CD4-positive, CD25-positive, alpha-beta regulatory T cell (primary cell): ENCODE measurements around the gene CS. TPM values are rescaled to one million over a fixed set of nuclear protein-coding genes. Genes with fewer than 3 reads are reported as not detected.
"Not testable (repeated sequence)": the region's sequence is repeated elsewhere in the genome, so short reads cannot be mapped to it uniquely, and the experiment has no call there.

Source experiments
- ATAC-seq, 2 donors: fragments of 150-1000 bp; cut with Tn5 transposase; one replicate each; pipeline ENCODE4 v1.10.0; 2021; ENCODE audit warnings: low read depth in 2 of 2, moderate number of reproducible peaks in 2 of 2, moderate library complexity in 1 of 2
- DNase-seq, 3 donors: peaks; one replicate each; pipeline versions ENCODE4 v3.0.0 to v3.0.0-alpha.2; 2012 to 2022; ENCODE audit warnings: mixed read lengths in 1 of 3
- H3K27ac ChIP-seq: one replicate; pipeline ENCODE4 v1.7.0; 2013; ENCODE audit warnings: mild to moderate bottlenecking, low read length; ENCODE audit not compliant: insufficient read depth, poor library complexity, severe bottlenecking
- H3K27me3 ChIP-seq: one replicate; pipeline ENCODE4 v1.7.0; 2013; ENCODE audit warnings: low read length; ENCODE audit not compliant: control insufficient read depth, insufficient read depth
- H3K36me3 ChIP-seq: one replicate; pipeline ENCODE4 v1.7.0; 2013; ENCODE audit warnings: mild to moderate bottlenecking, low read length, moderate library complexity; ENCODE audit not compliant: control insufficient read depth, insufficient read depth
- H3K4me1 ChIP-seq: 2 replicates; pipeline ENCODE4 v1.7.0; 2013; ENCODE audit warnings: mild to moderate bottlenecking, low read length; ENCODE audit not compliant: insufficient read depth, control insufficient read depth, poor library complexity, severe bottlenecking
- H3K4me3 ChIP-seq: one replicate; pipeline ENCODE4 v1.7.0; 2013; ENCODE audit warnings: low read depth, mild to moderate bottlenecking, low read length, moderate library complexity
- H3K9me3 ChIP-seq, 2 experiments: 1 replicate in 1 of 2; 2 replicates in 1 of 2; pipeline ENCODE4 v1.7.0; 2013; ENCODE audit warnings: low read length in 2 of 2, mild to moderate bottlenecking in 1 of 2, moderate library complexity in 1 of 2; ENCODE audit not compliant: control insufficient read depth in 2 of 2
- H3K27ac Mint-ChIP-seq, 3 donors: one replicate each; pipeline ENCODE4 v1.8.0; 2020 to 2022; ENCODE audit warnings: mild to moderate bottlenecking in 3 of 3, mixed read lengths in 3 of 3, moderate library complexity in 2 of 3
- H3K27me3 Mint-ChIP-seq: one replicate; pipeline ENCODE4 v1.8.0; 2022; ENCODE audit warnings: mild to moderate bottlenecking, mixed read lengths
- H3K36me3 Mint-ChIP-seq: one replicate; pipeline ENCODE4 v1.8.0; 2020; ENCODE audit warnings: mixed read lengths
- H3K4me1 Mint-ChIP-seq, 4 donors: one replicate each; pipeline ENCODE4 v1.8.0; 2020 to 2022; ENCODE audit warnings: mixed read lengths in 4 of 4, mild to moderate bottlenecking in 1 of 4
- H3K4me3 Mint-ChIP-seq, 4 donors: one replicate each; pipeline ENCODE4 v1.8.0; 2020 to 2022; ENCODE audit warnings: mild to moderate bottlenecking in 4 of 4, mixed read lengths in 4 of 4, moderate library complexity in 3 of 4
- H3K9me3 Mint-ChIP-seq, 7 donors: one replicate each; pipeline ENCODE4 v1.8.0; 2020 to 2022; ENCODE audit warnings: mixed read lengths in 7 of 7, mild to moderate bottlenecking in 3 of 7, moderate library complexity in 2 of 7
- polyA plus RNA-seq, 4 donors: library from polyadenylated mRNA; unstranded; fragments of 300-500 nt; fragmentation: Illumina TruSeq; gene quantifications; one replicate each; pipeline ENCODE4 v1.2.3, GENCODE V29; 2021
- total RNA-seq: library from RNA; stranded (reverse); gene quantifications from one replicate; pipeline ENCODE4 v1.2.3, GENCODE V29; 2022

CS gene
- total and polyA plus RNA-seq, 5 donors from 2014 or later = 69.3 to 173 (median 77.3) TPM

DNA sequence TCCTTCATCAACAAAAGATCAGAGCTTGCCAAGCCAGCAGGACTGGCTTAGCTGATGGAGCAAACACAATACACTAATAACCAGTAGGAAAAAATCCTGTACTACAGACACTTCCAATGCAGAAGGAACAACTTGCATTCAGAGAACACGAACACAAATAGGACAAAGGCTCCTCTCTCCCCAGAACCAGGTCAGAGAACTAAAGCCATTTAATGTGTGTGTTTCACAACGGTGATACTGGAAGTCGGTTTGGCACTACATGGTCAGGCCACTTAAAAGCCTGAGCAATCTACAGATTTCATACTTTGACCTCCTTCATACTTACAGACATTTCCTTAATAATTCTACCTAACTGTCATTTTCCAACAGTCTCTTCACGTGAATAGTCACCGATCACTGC is 6.3 kb downstream of the CS start:
- no peak overlapping the region for H3K4me3 ChIP-seq
- DNase-seq (no peak), ATAC-seq (no peak)
- no peak overlapping the region for H3K27ac ChIP-seq
- H3K4me1 ChIP-seq = peaks cover 33% of the 10 kb centered on the region
- Mint-ChIP-seq H3K27ac (peak overlapping the region in 2 of 3 donors; percentile 7 to 23), H3K9me3 (no peaks in the 10 kb centered on the region), H3K36me3 (peaks cover 18% of the 10 kb centered on the region), H3K27me3 (no peaks in the 10 kb centered on the region), H3K4me3 (peak overlapping the region in 1 of 4 donors; percentile 52), H3K4me1 (peaks cover 14 to 67% (median 42%) of the 10 kb centered on the region in 4 donors)
- no peaks in the 10 kb centered on the region for H3K27me3 ChIP-seq
- H3K9me3 ChIP-seq = no peaks in the 10 kb centered on the region
- peaks cover 37% of the 10 kb centered on the region for H3K36me3 ChIP-seq

- peak overlapping the region in 2 of 3 donors; percentile 42 to 44 for H3K27ac Mint-ChIP-seq
- DNase-seq (peak in 1 of 3 donors; percentile 49), ATAC-seq (no peak)
- Histone ChIP-seq H3K27ac (peak overlapping the region; percentile 14), H3K36me3 (peaks cover 39% of the 10 kb centered on the region), H3K27me3 (no peaks in the 10 kb centered on the region), H3K4me1 (peaks cover 17% of the 10 kb centered on the region), H3K4me3 (no peak overlapping the region), H3K9me3 (no peaks in the 10 kb centered on the region)
- H3K4me3 Mint-ChIP-seq = no peak overlapping the region
- peaks cover 19% of the 10 kb centered on the region for H3K36me3 Mint-ChIP-seq
- no peaks in the 10 kb centered on the region for H3K27me3 Mint-ChIP-seq
- no peaks in the 10 kb centered on the region for H3K9me3 Mint-ChIP-seq
- H3K4me1 Mint-ChIP-seq = peaks cover 18 to 44% (median 27%) of the 10 kb centered on the region in 4 donors
Observed at GRCh38 chr12:56288705-56289387, 11.3 kb downstream of the CS start.

GRCh38 chr12:56286044-56286830 is 13.9 kb downstream of the CS start:
- no peaks in the 10 kb centered on the region for H3K27me3 ChIP-seq
- no peak overlapping the region for H3K4me3 Mint-ChIP-seq
- H3K4me1 ChIP-seq = peaks cover 11% of the 10 kb centered on the region
- H3K9me3 ChIP-seq = no peaks in the 10 kb centered on the region
- H3K4me3 ChIP-seq = no peak overlapping the region
- ATAC-seq (no peak), DNase-seq (no peak)
- H3K27me3 Mint-ChIP-seq = no peaks in the 10 kb centered on the region
- H3K36me3 Mint-ChIP-seq = peaks cover 36% of the 10 kb centered on the region
- H3K4me1 Mint-ChIP-seq = peaks cover 10 to 31% (median 19%) of the 10 kb centered on the region in 4 donors
- H3K27ac ChIP-seq = no peak overlapping the region
- H3K36me3 ChIP-seq = peaks cover 57% of the 10 kb centered on the region
- H3K27ac Mint-ChIP-seq = peak overlapping the region in 2 of 3 donors; percentile 31 to 86
- H3K9me3 Mint-ChIP-seq = no peaks in the 10 kb centered on the region

DNA sequence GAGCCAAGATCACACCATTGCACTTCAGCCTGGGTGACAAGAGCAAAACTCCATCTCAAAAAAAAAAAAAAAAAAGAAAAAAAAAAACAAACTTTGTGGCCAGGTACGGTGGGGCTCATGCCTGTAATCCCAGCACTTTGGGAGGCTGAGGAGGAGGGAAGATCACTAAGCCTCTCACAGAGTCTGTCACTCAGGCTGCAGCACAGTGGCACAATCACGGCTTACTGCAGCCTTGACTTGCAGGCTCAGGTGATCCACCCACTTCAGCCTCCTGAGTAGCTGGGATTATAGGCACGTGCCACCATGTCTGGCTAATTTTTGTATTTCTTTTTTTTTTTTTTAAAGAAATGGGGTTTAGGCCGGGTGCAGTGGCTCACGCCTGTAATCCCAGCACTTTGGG is 15.9 kb downstream of the CS start:
- Mint-ChIP-seq H3K36me3 (peaks cover 36% of the 10 kb centered on the region), H3K4me1 (peaks cover 4 to 16% (median 12%) of the 10 kb centered on the region in 4 donors)
- H3K4me3 ChIP-seq, H3K4me1 ChIP-seq, H3K27me3 Mint-ChIP-seq, H3K9me3 Mint-ChIP-seq, H3K27me3 ChIP-seq, H3K27ac Mint-ChIP-seq, DNase-seq, ATAC-seq, H3K9me3 ChIP-seq, H3K4me3 Mint-ChIP-seq, H3K27ac ChIP-seq: not testable (repeated sequence)
- peaks cover 62% of the 10 kb centered on the region for H3K36me3 ChIP-seq

DNA sequence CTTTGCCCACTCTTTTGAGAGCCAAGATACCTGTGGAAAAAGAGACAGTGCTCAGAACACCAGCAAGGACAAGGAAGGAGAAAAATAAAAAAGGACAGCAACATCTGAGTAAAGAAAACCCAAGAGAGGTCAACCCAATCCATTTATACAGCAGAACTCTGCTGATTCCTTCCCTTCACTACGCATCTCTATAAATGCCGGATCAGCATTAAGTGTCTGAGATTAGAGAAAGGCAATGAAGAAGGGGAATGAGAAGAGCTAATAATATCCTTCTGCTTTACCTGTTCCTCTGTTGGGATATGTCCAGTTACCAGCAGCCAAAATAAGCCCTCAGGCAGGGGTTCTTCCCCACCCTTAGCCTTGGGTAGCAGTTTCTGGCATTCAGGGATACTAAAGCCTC is 17.6 kb downstream of the CS start:
- Mint-ChIP-seq H3K27me3 (no peaks in the 10 kb centered on the region), H3K27ac (peak overlapping the region in 1 of 3 donors; percentile 41), H3K4me1 (peaks cover 4 to 8% (median 6%) of the 10 kb centered on the region in 4 donors), H3K9me3 (no peaks in the 10 kb centered on the region), H3K4me3 (no peak overlapping the region), H3K36me3 (peaks cover 41% of the 10 kb centered on the region)
- H3K36me3 ChIP-seq = peaks cover 76% of the 10 kb centered on the region
- no peaks in the 10 kb centered on the region for H3K9me3 ChIP-seq
- no peak overlapping the region for H3K27ac ChIP-seq
- H3K27me3 ChIP-seq = no peaks in the 10 kb centered on the region
- no peaks in the 10 kb centered on the region for H3K4me1 ChIP-seq
- no peak for ATAC-seq
- H3K4me3 ChIP-seq = no peak overlapping the region
- no peak for DNase-seq

DNA sequence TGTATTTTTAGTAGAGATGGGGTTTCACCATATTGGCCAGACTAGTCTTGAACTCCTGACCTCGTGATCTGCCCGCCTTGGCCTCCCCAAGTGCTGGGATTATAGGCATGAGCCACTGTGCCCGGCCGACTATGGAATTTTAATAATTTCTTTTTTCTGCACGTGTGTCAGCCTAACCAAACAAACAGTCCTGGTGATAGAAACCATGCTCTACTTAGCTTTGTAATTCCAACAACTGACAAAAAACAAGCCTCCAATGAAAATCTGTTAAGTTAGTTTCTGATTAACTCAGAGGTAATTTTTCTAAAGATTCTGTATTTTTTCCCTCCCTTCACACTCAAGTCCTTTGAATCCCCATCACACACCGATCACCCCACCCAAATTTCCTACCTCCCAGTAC is 18.1 kb downstream of the CS start:
- H3K4me1 ChIP-seq = no peaks in the 10 kb centered on the region
- H3K4me3 ChIP-seq = no peak overlapping the region
- Mint-ChIP-seq H3K4me1 (peaks cover 4 to 8% (median 6%) of the 10 kb centered on the region in 4 donors), H3K27me3 (no peaks in the 10 kb centered on the region), H3K9me3 (no peaks in the 10 kb centered on the region), H3K36me3 (peaks cover 41% of the 10 kb centered on the region), H3K4me3 (no peak overlapping the region), H3K27ac (peak overlapping the region in 1 of 3 donors; percentile 41)
- no peak overlapping the region for H3K27ac ChIP-seq
- no peaks in the 10 kb centered on the region for H3K27me3 ChIP-seq
- no peaks in the 10 kb centered on the region for H3K9me3 ChIP-seq
- H3K36me3 ChIP-seq = peaks cover 79% of the 10 kb centered on the region
- ATAC-seq (no peak), DNase-seq (no peak)

- peak overlapping the region in 1 of 3 donors; percentile 43 for H3K27ac Mint-ChIP-seq
- H3K4me1 Mint-ChIP-seq = peaks cover 0 to 6% (median 1%) of the 10 kb centered on the region in 4 donors
- Histone ChIP-seq H3K27ac (no peak overlapping the region), H3K4me3 (no peak overlapping the region), H3K36me3 (peaks cover 78% of the 10 kb centered on the region), H3K9me3 (no peaks in the 10 kb centered on the region), H3K4me1 (no peaks in the 10 kb centered on the region), H3K27me3 (no peaks in the 10 kb centered on the region)
- no peak for ATAC-seq
- no peaks in the 10 kb centered on the region for H3K9me3 Mint-ChIP-seq
- H3K4me3 Mint-ChIP-seq = no peak overlapping the region
- peaks cover 37% of the 10 kb centered on the region for H3K36me3 Mint-ChIP-seq
- H3K27me3 Mint-ChIP-seq = no peaks in the 10 kb centered on the region
- no peak for DNase-seq
Observed at GRCh38 chr12:56280849-56281248, 19.3 kb downstream of the CS start.
